Stimulated activated CD4-positive, alpha-beta T cell treated with anti-CD3 and anti-CD28 coated beads, Interleukin-15, amount 100 ng/mL, for 24 hours (primary cell): ENCODE results near the gene ATOSA.

Experiments used
- DNase-seq: peaks from one replicate; pipeline ENCODE4 v3.0.0-alpha.2; 2020

Gene ATOSA, protein sequence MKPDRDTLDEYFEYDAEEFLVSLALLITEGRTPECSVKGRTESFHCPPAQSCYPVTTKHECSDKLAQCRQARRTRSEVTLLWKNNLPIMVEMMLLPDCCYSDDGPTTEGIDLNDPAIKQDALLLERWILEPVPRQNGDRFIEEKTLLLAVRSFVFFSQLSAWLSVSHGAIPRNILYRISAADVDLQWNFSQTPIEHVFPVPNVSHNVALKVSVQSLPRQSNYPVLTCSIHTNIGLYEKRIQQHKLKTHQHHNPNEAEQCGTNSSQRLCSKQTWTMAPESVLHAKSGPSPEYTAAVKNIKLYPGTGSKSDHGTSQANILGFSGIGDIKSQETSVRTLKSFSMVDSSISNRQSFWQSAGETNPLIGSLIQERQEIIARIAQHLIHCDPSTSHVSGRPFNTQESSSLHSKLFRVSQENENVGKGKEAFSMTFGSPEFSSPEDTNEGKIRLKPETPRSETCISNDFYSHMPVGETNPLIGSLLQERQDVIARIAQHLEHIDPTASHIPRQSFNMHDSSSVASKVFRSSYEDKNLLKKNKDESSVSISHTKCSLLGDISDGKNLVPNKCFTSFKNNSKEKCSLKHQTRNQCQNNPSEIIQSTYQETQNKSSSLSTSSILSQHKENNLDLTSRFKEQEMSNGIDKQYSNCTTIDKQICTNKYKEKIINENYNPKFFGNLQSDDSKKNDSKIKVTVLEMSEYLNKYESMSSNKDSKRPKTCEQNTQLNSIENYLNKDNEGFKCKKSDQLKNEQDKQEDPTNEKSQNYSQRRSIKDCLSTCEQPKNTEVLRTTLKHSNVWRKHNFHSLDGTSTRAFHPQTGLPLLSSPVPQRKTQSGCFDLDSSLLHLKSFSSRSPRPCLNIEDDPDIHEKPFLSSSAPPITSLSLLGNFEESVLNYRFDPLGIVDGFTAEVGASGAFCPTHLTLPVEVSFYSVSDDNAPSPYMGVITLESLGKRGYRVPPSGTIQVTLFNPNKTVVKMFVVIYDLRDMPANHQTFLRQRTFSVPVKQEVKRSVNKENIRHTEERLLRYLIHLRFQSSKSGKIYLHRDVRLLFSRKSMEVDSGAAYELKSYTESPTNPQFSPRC

DNA sequence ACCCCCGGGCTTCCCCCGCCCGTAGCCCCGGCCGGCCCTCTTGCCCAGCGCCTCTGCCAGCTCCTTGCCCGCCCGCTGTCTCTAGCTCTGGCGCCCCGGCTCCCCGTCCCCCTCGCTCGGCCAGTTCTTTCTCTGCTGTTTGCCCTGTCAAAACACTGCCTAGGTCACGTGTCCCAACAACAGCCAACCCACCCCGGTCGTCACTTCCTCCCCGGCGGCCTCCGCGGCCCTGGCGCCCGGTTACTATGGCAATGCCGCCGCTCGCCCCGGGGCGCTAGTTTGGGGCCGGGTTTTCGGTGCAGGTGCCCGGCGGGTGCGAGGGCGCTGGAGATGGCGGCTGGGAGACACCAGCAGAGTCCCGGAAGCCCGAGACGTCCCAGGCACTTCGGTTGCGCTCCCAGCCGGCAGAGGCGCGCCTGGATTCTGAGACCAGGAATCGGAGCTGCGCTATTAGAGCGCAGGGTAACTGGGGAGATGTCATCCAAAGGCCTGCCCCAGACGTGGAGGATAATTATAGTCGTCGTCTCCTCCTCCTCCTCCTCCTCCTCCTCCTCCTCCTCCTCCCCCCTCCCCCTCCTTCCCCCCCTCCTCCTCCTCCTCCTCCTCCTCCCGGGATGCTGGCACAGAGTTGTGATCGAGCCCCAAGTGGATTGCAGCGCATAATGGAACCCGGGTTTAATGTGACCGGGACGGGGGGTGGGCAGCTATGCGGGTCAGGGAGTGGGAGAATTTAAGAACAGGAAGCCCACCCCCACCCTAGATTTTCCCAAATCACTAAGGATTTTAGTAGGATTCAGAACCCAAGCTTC lies at the start of gene ATOSA:
ATOSA (minus strand) TSS at position 157 of the 809 bp plus-strand sequence. CDS start 1,367 bp downstream, outside the sequence.
- peak; percentile 95 for DNase-seq

DNA sequence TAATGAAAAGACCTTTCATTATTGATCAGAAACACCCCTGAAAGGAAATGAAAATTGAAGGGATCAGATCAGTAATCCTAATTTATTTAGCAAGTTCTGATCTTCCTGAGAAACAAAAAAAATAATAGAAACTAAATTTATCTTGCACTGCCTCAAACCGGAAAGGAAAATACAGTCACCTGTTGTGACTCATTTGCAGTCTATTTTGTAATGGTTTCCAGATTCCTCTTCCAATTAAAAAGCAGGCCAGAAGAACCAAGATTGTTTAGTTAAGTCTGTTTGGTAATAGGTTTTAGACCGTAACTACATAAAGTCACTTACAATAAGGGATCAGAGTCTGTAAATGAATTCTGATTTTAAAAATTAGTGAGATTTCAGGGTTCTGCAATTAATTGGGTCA lies 49.7 kb upstream of the ATOSA start:
- no peak for DNase-seq

GRCh38 chr15:52727815-52728214 lies 48.6 kb upstream of the ATOSA start:
- no peak for DNase-seq

DNA sequence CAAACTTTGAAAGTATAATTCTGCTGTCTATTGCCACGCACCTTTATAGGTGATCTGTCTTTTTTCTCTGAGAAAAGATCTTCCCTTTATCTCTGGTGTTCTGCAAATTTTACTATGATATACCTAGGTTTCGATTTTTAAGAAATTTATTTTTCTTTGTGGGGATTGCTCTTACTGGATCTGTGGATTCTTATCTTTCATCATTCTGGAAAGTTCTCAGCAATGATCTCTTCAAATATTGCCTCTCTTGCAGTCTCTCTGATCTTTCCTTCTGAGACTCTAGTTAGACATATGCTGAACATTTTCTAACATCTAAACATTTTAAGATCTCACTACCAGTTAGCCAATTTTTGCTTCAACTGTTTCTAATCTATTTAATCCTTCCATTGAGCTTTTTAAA lies 47.0 kb upstream of the ATOSA start:
- DNase-seq, result no peak

- no peak for DNase-seq
Measured at GRCh38 chr15:52718551-52718950, 39.4 kb upstream of the ATOSA start.

- no peak for DNase-seq
Measured at GRCh38 chr15:52717924-52718323, 38.7 kb upstream of the ATOSA start.

- no peak for DNase-seq
Measured at GRCh38 chr15:52717481-52717880, 38.3 kb upstream of the ATOSA start.

DNA sequence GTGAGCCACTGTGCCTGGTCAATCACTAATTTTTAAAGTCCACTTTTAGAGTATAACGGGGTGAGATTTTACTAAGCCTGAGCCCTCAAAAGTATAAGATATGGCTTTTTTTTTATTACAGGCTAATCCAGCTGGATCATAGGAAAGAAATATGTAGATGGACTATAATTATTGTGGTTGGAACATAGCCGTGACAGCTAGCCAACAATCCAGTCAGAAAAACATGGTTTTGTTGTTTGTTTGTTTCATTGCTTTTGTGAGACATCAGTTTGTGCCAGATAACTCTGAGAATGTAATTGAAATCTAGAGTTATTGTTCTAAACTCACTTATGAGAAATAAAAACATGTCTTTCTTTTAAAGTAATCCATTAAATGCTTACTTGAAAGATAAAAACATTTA lies 37.3 kb upstream of the ATOSA start:
- no peak for DNase-seq

- no peak for DNase-seq
Measured at GRCh38 chr15:52715411-52715810, 36.2 kb upstream of the ATOSA start.

DNA sequence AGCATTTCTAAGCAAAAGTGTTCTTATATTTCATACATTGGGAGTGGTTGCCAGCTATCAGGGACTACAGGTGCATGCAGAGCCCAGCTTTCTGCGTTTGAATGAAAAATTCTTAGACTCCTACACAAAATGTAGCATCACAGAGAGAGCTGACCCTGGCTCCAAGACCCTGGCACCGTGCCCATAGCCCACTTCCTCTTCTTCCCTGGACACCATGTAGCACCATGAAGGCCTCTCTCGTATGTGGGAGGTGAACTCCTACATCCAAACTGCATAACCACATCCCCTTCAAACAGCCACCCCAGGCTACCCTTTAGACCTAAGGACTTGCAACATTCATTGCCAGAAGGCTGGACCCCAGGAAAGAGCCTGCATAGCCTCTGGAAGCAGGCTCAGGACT lies 35.8 kb upstream of the ATOSA start:
- DNase-seq, result no peak

DNA sequence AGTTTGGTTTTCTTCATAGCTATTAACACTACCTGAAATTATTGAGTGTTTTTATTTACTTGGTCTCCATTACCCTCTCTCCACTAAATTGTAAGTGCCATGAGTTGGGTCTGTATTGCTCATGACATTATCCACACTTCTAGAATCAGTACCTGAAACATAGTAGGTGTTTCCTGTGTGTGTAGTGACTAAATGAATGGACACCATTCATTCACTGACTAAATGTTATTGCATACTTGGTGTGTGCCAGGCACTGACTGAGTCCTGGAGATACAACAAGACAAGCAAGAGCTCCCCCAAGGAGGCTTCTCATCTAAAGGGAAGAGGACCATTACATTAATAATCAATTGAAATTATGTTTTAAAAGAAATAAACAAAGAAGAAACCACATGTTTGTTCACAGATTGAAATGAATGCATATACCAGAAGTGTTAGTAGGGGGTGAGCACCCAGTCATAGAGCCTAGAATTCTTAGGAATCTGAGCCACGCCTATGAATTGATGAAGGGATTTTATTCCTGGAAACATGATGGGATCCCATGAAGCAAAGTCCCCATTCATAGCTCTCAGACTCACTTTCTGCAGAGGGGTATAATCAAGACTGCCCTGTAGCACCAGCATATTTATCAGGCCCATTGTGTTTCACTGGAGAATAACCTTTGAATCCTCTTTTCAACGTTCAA lies 31.7 kb upstream of the ATOSA start:
- DNase-seq, result no peak

GRCh38 chr15:52710050-52710707 lies 31.0 kb upstream of the ATOSA start:
- DNase-seq, result no peak

GRCh38 chr15:52709187-52709981 lies 30.2 kb upstream of the ATOSA start:
- DNase-seq, result no peak

DNA sequence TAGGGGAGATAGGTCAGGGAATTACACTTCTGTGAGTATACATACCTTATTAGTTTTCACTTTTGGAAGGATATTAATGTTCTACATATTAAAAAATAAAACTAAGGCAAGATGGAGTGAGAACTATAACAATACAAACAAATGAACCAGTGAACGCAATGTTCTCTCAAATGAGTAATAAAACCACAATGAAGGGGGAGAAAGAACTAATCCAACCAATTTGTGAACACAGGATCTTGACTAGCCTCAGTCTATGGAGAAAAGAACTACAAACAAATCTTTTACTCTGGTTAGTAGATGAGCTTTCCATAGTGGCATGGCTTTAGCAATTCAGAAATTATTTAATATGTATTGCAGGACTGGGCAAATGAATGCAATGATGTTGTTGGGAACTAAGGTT lies 26.9 kb upstream of the ATOSA start:
- no peak for DNase-seq

- DNase-seq, result no peak
Measured at GRCh38 chr15:52702390-52702789, 23.2 kb upstream of the ATOSA start.

GRCh38 chr15:52699457-52699856 lies 20.3 kb upstream of the ATOSA start:
- DNase-seq, result no peak

DNA sequence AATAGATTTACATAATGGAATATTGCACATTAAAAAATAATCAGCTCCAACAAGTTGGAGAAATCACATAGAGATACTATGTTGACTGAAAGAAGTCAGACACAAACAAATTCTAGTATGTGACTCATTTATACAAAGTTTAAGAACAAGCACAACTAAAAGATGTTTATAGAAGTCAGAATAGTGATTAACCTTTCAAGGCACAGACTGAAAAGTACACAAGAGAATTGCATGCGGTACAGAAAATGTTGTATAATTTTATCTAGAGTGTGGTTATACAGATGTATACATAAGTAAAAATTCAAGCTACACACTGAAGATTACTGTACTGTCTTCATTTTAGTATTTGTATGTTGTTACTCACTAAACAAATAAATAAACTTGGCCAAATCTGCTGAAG lies 19.3 kb upstream of the ATOSA start:
- no peak for DNase-seq

DNA sequence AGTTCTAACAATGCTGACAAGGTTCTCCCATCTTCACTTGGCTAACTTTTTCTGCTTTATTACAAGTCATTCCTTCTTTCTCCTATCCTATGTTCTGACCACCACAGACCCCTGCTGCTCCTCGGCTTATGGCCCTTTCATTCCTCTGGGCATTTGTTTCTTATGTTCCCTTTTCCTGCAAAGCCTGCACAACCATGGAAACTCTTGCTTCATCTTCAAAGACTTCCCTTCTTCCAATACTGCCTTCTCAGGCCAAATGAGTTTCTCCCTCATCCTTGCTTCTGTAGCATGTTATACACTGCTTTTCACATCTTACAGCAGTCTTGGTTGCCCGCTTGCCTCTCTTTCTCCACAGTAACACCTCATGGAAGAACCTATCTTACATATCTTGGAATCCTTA lies 17.9 kb upstream of the ATOSA start:
- DNase-seq, result no peak

DNA sequence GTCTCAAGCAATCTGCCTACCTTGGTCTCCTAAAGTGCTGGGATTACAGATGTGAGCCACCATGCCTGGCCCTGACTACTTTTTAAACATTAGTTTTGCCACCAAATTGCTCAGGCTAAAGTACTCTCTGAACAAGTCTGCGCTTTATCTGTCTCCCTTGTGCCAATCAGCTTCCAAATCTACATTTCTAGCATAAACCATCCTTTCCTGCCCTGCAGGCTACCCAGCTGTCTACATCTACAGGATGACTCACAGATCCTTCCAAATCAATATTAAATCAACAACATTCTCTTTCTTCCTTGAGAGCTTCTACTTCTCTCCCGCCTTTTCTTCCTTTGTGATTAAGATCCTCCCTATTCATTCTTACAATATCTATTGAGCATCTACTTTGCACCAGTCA lies 16.0 kb upstream of the ATOSA start:
- DNase-seq, result no peak

GRCh38 chr15:52689562-52689961 lies 10.4 kb upstream of the ATOSA start:
- DNase-seq, result no peak

GRCh38 chr15:52683580-52683979 lies 4.4 kb upstream of the ATOSA start:
- DNase-seq, result no peak
